Osteocyte (in vitro differentiated cells): ENCODE data around the gene PHF21A. TPM values are rescaled to one million over a fixed set of nuclear protein-coding genes. Genes with fewer than 3 reads are reported as not detected.

Experiments used
- DNase-seq: peaks from one replicate; pipeline ENCODE4 v3.0.0; 2021; ENCODE audit warnings: mixed read lengths; ENCODE audit not compliant: unreplicated experiment; ENCODE audit errors: extremely low spot score
- H3K27ac Mint-ChIP-seq: one replicate; pipeline ENCODE4 v1.8.0; 2021; ENCODE audit warnings: mild to moderate bottlenecking, mixed read lengths; ENCODE audit not compliant: unreplicated experiment
- H3K27me3 Mint-ChIP-seq: one replicate; pipeline ENCODE4 v1.8.0; 2021; ENCODE audit warnings: mixed read lengths; ENCODE audit not compliant: unreplicated experiment
- H3K36me3 Mint-ChIP-seq: one replicate; pipeline ENCODE4 v1.8.0; 2021; ENCODE audit warnings: mixed read lengths; ENCODE audit not compliant: unreplicated experiment
- H3K4me1 Mint-ChIP-seq: one replicate; pipeline ENCODE4 v1.8.0; 2021; ENCODE audit warnings: mixed read lengths; ENCODE audit not compliant: unreplicated experiment
- H3K4me3 Mint-ChIP-seq: one replicate; pipeline ENCODE4 v1.8.0; 2021; ENCODE audit warnings: mild to moderate bottlenecking, moderate library complexity, mixed read lengths; ENCODE audit not compliant: unreplicated experiment
- H3K9me3 Mint-ChIP-seq: one replicate; pipeline ENCODE4 v1.8.0; 2021; ENCODE audit warnings: mixed read lengths; ENCODE audit not compliant: unreplicated experiment
- total RNA-seq: library from RNA; stranded (reverse); gene quantifications from 2 replicates; pipeline ENCODE4 v1.2.1, GENCODE V29; 2021
- TF ChIP-seq, protein P1 (sequence below): fragments of 200-600 bp; sonication (generic); IDR thresholded peaks from 2 replicates; pipeline ENCODE4 v1.5.0; 2021; ENCODE audit warnings: antibody characterized with exemption, mild to moderate bottlenecking, moderate library complexity

The PHF21A gene
- total RNA-seq, 1 donor from 2014 or later, result 40.8 TPM

DNA sequence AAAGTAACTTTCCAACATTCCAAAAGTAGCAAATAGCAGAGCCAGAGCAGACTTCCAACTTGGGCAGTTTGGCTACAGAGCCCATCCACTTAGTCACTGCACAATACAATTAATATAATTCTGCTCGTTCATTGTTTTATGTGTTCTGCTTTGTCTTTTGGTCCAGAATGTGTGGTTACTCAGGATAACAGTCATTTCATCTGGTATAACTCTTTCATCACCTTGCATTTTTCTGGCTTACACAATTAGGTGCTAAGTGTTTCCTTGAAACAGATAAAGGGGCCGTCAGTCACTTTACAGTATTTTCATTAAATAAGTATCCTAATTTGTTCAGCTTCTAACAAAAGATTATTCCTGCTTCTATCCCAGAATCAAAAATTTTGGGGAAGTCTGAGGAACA is 111.6 kb downstream of the PHF21A start:
- peaks cover 2% of the 10 kb centered on the region for H3K4me1 Mint-ChIP-seq
- DNase-seq, result no peak
- no peaks in the 10 kb centered on the region for H3K36me3 Mint-ChIP-seq
- no peak overlapping the region for H3K4me3 Mint-ChIP-seq
- H3K27ac Mint-ChIP-seq, result no peak overlapping the region
- no peaks in the 10 kb centered on the region for H3K27me3 Mint-ChIP-seq
- no peaks in the 10 kb centered on the region for H3K9me3 Mint-ChIP-seq
- TF ChIP-seq, protein P1, sequence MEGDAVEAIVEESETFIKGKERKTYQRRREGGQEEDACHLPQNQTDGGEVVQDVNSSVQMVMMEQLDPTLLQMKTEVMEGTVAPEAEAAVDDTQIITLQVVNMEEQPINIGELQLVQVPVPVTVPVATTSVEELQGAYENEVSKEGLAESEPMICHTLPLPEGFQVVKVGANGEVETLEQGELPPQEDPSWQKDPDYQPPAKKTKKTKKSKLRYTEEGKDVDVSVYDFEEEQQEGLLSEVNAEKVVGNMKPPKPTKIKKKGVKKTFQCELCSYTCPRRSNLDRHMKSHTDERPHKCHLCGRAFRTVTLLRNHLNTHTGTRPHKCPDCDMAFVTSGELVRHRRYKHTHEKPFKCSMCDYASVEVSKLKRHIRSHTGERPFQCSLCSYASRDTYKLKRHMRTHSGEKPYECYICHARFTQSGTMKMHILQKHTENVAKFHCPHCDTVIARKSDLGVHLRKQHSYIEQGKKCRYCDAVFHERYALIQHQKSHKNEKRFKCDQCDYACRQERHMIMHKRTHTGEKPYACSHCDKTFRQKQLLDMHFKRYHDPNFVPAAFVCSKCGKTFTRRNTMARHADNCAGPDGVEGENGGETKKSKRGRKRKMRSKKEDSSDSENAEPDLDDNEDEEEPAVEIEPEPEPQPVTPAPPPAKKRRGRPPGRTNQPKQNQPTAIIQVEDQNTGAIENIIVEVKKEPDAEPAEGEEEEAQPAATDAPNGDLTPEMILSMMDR, result no peak

DNA sequence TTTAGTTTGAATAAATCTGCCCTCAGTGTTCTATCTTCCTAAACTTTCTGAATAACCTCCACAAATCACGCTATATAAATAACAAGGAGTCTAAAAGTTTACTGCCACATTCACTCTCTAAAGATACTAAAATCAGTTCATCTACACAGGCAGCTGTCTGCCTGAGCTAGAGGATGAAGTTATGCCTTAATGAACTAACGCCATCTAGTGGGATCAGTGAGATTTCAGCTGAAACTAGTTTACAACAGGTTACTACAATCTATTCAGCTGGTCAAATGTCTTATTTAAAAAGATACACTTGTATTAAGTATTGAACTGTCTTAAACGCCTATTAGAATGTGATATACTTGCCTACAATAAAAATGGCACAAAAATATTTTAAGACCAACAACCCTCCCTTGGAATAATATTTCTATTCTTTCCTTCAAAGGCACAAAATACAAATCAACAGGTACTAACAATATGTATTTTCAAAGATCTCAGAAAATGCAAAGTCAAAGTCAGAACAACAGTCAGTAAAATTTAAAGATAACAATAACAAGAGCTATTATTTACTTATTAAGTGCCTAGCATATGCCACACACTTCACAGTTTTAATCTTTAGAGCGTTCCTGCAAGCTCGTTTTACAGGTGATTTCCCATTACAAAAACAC is 114.7 kb downstream of the PHF21A start:
- H3K27ac Mint-ChIP-seq, result no peak overlapping the region
- no peak overlapping the region for H3K4me3 Mint-ChIP-seq
- no peak for DNase-seq
- H3K4me1 Mint-ChIP-seq, result peaks cover 13% of the 10 kb centered on the region
- no peaks in the 10 kb centered on the region for H3K9me3 Mint-ChIP-seq
- no peaks in the 10 kb centered on the region for H3K27me3 Mint-ChIP-seq
- TF ChIP-seq, protein P1, result peak; percentile 82
- no peaks in the 10 kb centered on the region for H3K36me3 Mint-ChIP-seq

DNA sequence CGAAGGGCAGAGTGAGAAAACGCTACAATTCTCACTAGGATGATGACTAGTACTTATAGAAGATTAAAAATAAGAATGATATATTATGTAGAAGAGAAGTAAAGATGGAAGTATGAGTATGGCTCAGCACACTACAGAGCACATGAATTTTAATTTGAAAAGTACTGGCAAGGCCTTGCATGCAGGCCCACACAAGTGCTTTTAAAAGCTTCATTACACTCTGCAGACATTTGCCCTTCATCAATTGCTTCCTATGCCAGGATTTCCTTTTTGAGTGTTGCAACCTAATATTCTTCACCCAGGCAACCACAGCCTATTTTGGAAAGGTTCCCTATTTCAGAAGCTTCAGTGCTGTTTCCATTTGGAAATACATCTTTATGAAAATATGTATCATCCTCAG is 117.7 kb downstream of the PHF21A start:
- Mint-ChIP-seq H3K4me1 (peaks cover 20% of the 10 kb centered on the region), H3K36me3 (peaks cover 2% of the 10 kb centered on the region), H3K4me3 (no peak overlapping the region), H3K9me3 (no peaks in the 10 kb centered on the region), H3K27me3 (no peaks in the 10 kb centered on the region), H3K27ac (no peak overlapping the region)
- TF ChIP-seq, protein P1, result no peak
- no peak for DNase-seq

DNA sequence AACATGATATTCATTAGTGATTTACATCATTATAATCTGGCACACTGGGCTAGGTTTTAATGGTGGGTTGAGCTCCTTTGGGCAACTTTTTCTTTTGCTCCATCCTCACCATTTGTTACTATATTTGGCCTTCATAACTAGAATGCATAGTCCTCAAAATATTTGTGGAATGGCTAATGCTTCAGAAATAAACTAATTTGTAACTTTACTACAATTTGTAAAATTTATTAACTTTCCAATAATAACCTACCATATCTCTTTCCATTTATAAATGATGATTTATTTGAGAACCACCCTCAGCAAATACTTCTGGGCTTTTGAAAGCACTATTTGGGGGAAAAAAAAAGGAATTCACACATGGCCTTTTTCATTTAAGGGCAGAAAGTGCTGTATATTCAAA is 119.1 kb downstream of the PHF21A start:
- Mint-ChIP-seq H3K27me3 (no peaks in the 10 kb centered on the region), H3K36me3 (peaks cover 2% of the 10 kb centered on the region), H3K27ac (no peak overlapping the region), H3K4me3 (no peak overlapping the region), H3K9me3 (no peaks in the 10 kb centered on the region), H3K4me1 (peaks cover 20% of the 10 kb centered on the region)
- TF ChIP-seq, protein P1, result no peak
- no peak for DNase-seq

DNA sequence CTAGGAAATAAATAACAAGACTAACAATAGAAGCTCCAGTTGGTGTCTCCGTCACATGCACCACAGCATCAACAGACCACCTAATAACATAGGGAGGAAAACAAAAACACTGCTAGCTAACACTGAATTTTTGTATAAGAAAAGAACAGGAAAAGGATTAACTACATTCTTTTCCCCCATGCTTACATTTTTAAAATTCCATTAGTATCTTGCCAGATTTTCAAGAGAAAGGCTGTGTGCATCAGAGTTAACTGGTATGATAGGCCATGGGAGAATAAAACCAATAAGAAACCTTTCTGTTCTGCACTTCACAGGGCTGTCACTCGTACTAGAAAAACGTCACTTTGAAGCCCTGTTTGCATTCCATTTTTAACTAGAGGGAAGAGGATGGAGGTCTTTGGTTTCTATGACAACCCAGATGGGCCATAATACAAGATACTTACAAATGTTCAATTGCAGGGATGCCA is 119.8 kb downstream of the PHF21A start:
- TF ChIP-seq, protein P1, result no peak
- no peaks in the 10 kb centered on the region for H3K9me3 Mint-ChIP-seq
- no peak for DNase-seq
- peak overlapping the region; percentile 71 for H3K27ac Mint-ChIP-seq
- peaks cover 2% of the 10 kb centered on the region for H3K36me3 Mint-ChIP-seq
- no peaks in the 10 kb centered on the region for H3K27me3 Mint-ChIP-seq
- peaks cover 20% of the 10 kb centered on the region for H3K4me1 Mint-ChIP-seq
- no peak overlapping the region for H3K4me3 Mint-ChIP-seq
